RWPE1 (cell line): ENCODE data around the gene CEMIP2.
"Not testable (repeated sequence)": the region's sequence is repeated elsewhere in the genome, so short reads cannot be mapped to it uniquely, and the experiment has no call there.

Source experiments
- CTCF ChIA-PET: fragments of 350-600 bp; sonication (Branson Sonifier 250); formaldehyde crosslinking; extraction: SDS; loops from one replicate; lab custom pipeline; 2021; lab: Yijun Ruan, JAX
- POLR2A ChIA-PET: fragments of 400-600 bp; formaldehyde crosslinking; extraction: SDS; loops from one replicate; lab custom pipeline; 2020; ENCODE audit warnings: antibody characterized with exemption; ENCODE audit not compliant: low non-redundant PET; lab: Yijun Ruan, JAX
- DNase-seq: peaks from one replicate; pipeline ENCODE4 v3.0.0; 2012; ENCODE audit warnings: low spot score
- H3K27ac ChIP-seq: fragments of 450-650 bp; 2 replicates; pipeline ENCODE4 v1.5.1; 2017
- CTCF ChIP-seq: fragments of 450-650 bp; conservative IDR thresholded peaks from 2 replicates; pipeline ENCODE4 v1.5.1; 2017; ENCODE audit warnings: low read depth, mild to moderate bottlenecking

Gene CEMIP2

DNA sequence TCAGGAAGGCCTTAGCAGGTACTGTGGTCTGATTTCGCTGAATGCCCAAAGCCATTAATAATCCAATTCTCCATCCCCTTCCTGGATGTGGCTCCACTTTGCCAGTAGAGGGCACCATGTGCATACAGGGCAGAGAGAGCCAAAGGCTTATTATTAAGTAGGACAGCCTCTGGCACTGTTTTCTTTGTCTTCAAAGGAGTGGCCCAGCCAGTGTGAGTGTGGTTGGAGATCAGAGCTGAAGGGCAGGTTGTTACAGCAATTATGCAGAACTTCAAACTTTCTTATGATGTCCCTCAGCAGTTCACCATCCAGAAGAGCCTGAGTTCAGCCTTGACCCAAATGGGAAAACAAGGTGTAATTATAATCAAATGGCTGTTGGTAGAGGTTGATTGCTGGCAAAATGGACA lies 38.6 kb upstream of the CEMIP2 start:
- peak; percentile 84 for TF ChIP-seq CTCF
- POLR2A ChIA-PET = no interaction called here
- CTCF ChIA-PET = interaction anchor here (0.6 to 2.0 kb wide), 16 partner anchors 10 to 1626 kb away, joined by 3 to 14 read pairs (median 4); no protein-coding TSS in a partner anchor
- DNase-seq = peak; percentile 71
- no peak overlapping the region for H3K27ac ChIP-seq

- POLR2A ChIA-PET, DNase-seq: not testable (repeated sequence)
These were observed 36.8 kb upstream of the CEMIP2 start for GRCh38 chr9:71805096-71805495.

GRCh38 chr9:71801826-71802225 lies 33.5 kb upstream of the CEMIP2 start:
- H3K27ac ChIP-seq = no peak overlapping the region
- no peak for TF ChIP-seq CTCF
- ChIA-PET POLR2A (no interaction called here), CTCF (interaction anchor here (0.7 to 2.9 kb wide), 2 partner anchors 17 to 160 kb away, joined by 3 to 9 read pairs; no protein-coding TSS in a partner anchor)
- no peak for DNase-seq

More at GRCh38 chr9:71805096-71805495, 36.8 kb upstream of the CEMIP2 start:
- CTCF ChIA-PET = interaction anchor here (0.6 to 1.1 kb wide), 5 partner anchors 22 to 399 kb away, joined by 3 to 5 read pairs (median 4); no protein-coding TSS in a partner anchor
- not testable (repeated sequence) for H3K27ac ChIP-seq

DNA sequence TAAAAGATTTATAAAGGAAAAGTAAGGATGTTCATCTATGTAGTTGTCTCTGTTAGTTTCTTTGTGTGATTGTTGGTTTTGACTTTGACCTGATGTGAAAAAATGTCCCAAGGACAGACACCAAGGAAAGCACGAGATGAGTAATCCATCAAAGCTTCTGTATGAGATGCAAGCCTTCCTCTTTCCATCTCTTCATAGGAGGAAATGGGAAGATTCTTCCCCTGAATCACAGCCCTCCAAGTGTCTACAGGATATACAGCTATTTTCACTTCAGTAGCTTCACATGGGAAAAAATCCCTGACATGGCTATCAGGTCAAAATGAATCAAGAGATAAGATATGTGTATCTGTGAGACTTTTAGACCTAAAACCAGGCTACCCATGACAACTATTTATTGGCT lies 29.0 kb upstream of the CEMIP2 start:
- H3K27ac ChIP-seq = no peak overlapping the region
- TF ChIP-seq CTCF = no peak
- POLR2A ChIA-PET = no interaction called here
- CTCF ChIA-PET = interaction anchor here (1.0 kb wide), 1 partner anchor 81 kb away, joined by 3 read pairs; no protein-coding TSS in a partner anchor
- DNase-seq = no peak

GRCh38 chr9:71796100-71796767 lies 27.9 kb upstream of the CEMIP2 start:
- ChIA-PET CTCF (interaction anchor here (4.0 kb wide), 1 partner anchor 11 kb away, joined by 14 read pairs; no protein-coding TSS in a partner anchor), POLR2A (no interaction called here)
- no peak overlapping the region for H3K27ac ChIP-seq
- DNase-seq = no peak
- no peak for TF ChIP-seq CTCF

DNA sequence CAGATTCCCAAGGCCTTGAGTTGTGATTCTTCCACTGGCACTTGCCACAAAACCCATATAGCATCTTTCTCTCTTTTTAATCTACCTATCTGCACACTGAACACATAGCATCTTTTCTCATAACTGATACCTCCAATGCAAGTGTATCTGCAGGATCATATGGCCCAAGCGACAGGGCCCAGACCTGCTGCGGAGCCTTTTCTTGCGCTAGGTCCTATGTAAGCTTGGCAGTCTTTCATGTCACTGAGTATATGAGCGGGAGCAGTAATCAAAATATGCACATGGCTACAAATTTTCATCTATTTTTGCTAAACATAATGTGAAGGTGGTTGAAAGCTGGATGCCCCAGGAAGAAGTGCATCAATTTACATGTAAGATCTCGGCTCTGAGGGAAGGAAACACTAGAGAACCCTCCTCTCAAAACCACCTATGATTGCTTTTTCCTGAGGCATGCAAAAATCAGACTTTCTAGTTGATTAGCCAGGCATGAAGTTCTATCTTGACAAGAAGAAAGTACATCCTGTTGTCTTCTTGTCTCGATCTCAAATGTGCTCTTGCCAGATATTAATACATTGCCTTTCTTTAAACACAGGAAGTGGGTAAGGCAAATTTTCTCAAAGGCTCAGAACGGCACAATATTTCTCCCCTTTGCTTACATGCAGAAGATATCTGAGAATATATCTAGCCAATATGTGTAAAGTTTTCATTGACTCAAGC lies 26.9 kb upstream of the CEMIP2 start:
- POLR2A ChIA-PET = no interaction called here
- CTCF ChIA-PET = interaction anchor here (4.0 kb wide), 1 partner anchor 12 kb away, joined by 14 read pairs; no protein-coding TSS in a partner anchor
- TF ChIP-seq CTCF = no peak
- DNase-seq = no peak
- H3K27ac ChIP-seq = no peak overlapping the region
